Measurements from ENCODE around the gene GAL3ST1.
"Not testable (repeated sequence)": the region's sequence is repeated elsewhere in the genome, so short reads cannot be mapped to it uniquely, and the experiment has no call there.

Gene GAL3ST1

GRCh38 chr22:30574095-30574981 is at the start of gene GAL3ST1:
Gene GAL3ST1 (minus strand): TSS chr22:30574665. CDS start chr22:30557392, 17,273 bp downstream.
- no peak for DNase-seq

- DNase-seq: not testable (repeated sequence)
Observed at GRCh38 chr22:30619909-30620308, 45.4 kb upstream of the GAL3ST1 start.

GRCh38 chr22:30617819-30618218 is 43.4 kb upstream of the GAL3ST1 start:
- no peak for DNase-seq

- DNase-seq: peak in 1 of 2 donors; percentile 19
Observed at GRCh38 chr22:30615543-30615954, 41.1 kb upstream of the GAL3ST1 start.

GRCh38 chr22:30614879-30615278 is 40.4 kb upstream of the GAL3ST1 start:
- DNase-seq: no peak

GRCh38 chr22:30614268-30614667 is 39.8 kb upstream of the GAL3ST1 start:
- DNase-seq: no peak

- DNase-seq: no peak
Observed at GRCh38 chr22:30612789-30613188, 38.3 kb upstream of the GAL3ST1 start.

- no peak for DNase-seq
Observed at GRCh38 chr22:30611197-30611596, 36.7 kb upstream of the GAL3ST1 start.

- DNase-seq: peak in 1 of 2 donors; percentile 65
Observed at GRCh38 chr22:30610299-30610698, 35.8 kb upstream of the GAL3ST1 start.

- DNase-seq: peak; percentile 11 to 69
Observed at GRCh38 chr22:30609260-30610185, 35.1 kb upstream of the GAL3ST1 start.

GRCh38 chr22:30607939-30608338 is 33.5 kb upstream of the GAL3ST1 start:
- no peak for DNase-seq

GRCh38 chr22:30607300-30607930 is 33.0 kb upstream of the GAL3ST1 start:
- no peak for DNase-seq

- DNase-seq: peak; percentile 32 to 58
Observed at GRCh38 chr22:30606455-30607299, 32.2 kb upstream of the GAL3ST1 start, which contains the start of gene TCN2. Gene TCN2 (plus strand): TSS chr22:30607174. CDS start chr22:30607332, 158 bp downstream.

- DNase-seq: peak; percentile 47
Observed at GRCh38 chr22:30605449-30606110, 31.1 kb upstream of the GAL3ST1 start.

- DNase-seq: no peak
Observed at GRCh38 chr22:30604723-30605122, 30.3 kb upstream of the GAL3ST1 start.

GRCh38 chr22:30603801-30604200 is 29.3 kb upstream of the GAL3ST1 start:
- DNase-seq: no peak

- DNase-seq: peak in 1 of 2 donors; percentile 28
Observed at GRCh38 chr22:30602049-30602448, 27.6 kb upstream of the GAL3ST1 start.

GRCh38 chr22:30601464-30601863 is 27.0 kb upstream of the GAL3ST1 start:
- DNase-seq: no peak

- DNase-seq: no peak
Observed at GRCh38 chr22:30600921-30601320, 26.5 kb upstream of the GAL3ST1 start.

- no peak for DNase-seq
Observed at GRCh38 chr22:30598986-30599385, 24.5 kb upstream of the GAL3ST1 start.

GRCh38 chr22:30596886-30597285 is 22.4 kb upstream of the GAL3ST1 start:
- DNase-seq: no peak
